GM20000 (cell line): ENCODE data around the gene PRR20G.

ENCODE experiments used
- DNase-seq: peaks from one replicate; pipeline ENCODE4 v3.0.0; 2012; ENCODE audit warnings: low spot score
- CTCF ChIP-seq: IDR thresholded peaks from 2 replicates; pipeline ENCODE4 v1.5.1; 2012; ENCODE audit warnings: mild to moderate bottlenecking, control low read depth; ENCODE audit errors: extremely low read depth, missing control alignments

PRR20G gene

GRCh38 chr3:127287840-127288239 lies at the start of gene PRR20G:
Gene PRR20G, minus strand, starts transcription at chr3:127288046. Its CDS starts 681 bp downstream, at chr3:127287365.
- DNase-seq, result no peak
- no peak for TF ChIP-seq CTCF

DNA sequence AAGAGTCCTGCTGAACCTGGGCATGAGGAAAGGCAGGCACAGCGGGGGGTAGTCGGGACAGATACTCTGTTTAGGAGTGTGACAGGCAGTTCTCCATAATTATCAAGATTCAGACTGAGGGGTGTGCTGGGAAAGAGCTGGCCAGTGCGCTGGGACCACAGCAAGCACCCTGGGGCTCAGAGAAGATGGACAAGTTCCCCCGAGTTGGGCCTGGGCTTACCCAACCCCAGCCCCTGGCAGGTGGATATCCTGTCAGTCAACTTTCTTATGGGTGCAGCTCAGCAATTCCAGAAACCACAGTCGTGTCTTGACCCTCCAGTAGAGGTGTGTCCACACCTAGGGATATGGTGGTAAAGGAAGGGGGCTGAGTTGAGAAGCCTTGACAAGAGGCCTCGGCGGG lies 49.2 kb upstream of the PRR20G start:
- no peak for TF ChIP-seq CTCF
- no peak for DNase-seq

GRCh38 chr3:127336101-127336500 lies 48.3 kb upstream of the PRR20G start:
- DNase-seq, result no peak
- TF ChIP-seq CTCF, result no peak

DNA sequence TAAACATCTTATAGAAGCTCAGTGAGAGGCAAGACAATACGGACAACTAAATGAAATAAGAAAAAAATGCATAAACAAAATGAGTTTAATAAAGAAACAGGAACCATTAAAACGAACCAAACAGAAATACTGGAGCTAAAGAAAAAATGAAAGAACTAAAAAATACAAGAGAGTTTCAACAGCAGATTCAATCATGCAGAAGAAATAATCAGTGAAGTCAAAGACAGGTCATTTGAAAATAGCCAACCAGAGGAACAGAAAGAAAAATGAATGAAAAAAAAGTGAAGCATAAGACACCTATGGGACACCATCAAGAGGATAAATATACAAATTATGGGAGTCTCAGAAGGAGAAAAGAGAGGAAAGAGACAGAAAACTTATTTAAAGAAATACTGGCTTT lies 42.5 kb upstream of the PRR20G start:
- no peak for TF ChIP-seq CTCF
- DNase-seq, result no peak

DNA sequence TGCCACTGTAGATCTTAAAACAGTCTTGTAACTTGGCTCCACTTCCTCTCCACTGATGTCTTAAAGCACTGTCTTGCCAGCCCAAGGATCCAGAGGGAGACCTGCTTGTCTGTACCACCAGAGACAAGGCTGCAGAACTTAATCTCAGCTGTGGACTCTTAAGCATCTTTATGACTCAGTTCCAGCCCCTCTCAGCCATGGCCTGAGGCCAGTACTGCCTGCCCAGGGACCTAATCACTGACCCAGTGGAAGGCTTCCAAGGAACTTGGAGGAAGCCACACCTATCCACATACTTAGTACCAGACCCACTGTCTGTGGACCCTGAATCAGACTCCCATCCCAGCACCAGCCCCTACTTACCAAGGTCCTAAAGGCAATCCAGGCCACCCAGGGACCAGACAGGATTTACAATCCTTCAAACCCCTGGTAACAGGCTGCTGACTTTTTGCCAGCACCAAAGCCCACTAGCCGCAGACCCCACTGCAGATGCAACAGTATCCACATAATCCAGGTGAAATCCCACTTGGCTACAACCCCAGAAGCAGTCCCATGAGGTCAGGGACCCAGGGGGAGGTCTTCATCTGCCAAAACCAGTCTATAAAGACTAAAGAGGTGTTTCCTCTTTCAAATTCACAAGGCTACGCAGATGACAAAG lies 41.9 kb upstream of the PRR20G start:
- no peak for TF ChIP-seq CTCF
- DNase-seq, result no peak

- no peak for TF ChIP-seq CTCF
- DNase-seq, result no peak
These were observed 40.6 kb upstream of the PRR20G start for GRCh38 chr3:127328421-127328820.

DNA sequence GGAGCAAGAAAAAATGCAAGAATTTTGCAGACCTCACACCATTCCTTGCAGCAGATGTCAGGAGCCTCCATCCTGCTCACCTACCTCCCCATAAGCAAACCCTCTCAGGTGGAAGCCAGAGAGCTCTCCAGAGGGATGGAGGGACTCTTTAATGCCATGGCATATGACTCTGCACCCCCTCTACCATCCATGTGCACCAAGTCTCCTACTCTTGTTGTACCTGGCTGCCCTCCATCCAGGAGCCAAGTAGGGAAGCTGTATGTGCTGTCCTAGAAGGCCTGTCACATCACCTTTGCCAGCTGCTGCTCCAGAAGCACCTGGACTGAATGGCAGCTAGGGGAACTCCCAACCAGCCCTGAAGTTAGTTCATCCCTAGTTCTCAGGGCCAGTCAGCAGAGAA lies 38.5 kb upstream of the PRR20G start:
- TF ChIP-seq CTCF, result no peak

More for the DNA sequence above, 38.5 kb upstream of the PRR20G start:
- DNase-seq, result no peak
